HG03095 (cell line): ENCODE measurements around the gene TMEM63B.
"Not testable (repeated sequence)": the region's sequence is repeated elsewhere in the genome, so short reads cannot be mapped to it uniquely, and the experiment has no call there.

ENCODE experiments used
- ATAC-seq: cut with Tn5 transposase; IDR thresholded peaks from one replicate; pipeline ENCODE4 v1.9.1; 2021; ENCODE audit warnings: moderate library complexity; ENCODE audit not compliant: unreplicated experiment

The TMEM63B gene

GRCh38 chr6:44169154-44169553, 41.8 kb downstream of the TMEM63B start:
- no peak for ATAC-seq

DNA sequence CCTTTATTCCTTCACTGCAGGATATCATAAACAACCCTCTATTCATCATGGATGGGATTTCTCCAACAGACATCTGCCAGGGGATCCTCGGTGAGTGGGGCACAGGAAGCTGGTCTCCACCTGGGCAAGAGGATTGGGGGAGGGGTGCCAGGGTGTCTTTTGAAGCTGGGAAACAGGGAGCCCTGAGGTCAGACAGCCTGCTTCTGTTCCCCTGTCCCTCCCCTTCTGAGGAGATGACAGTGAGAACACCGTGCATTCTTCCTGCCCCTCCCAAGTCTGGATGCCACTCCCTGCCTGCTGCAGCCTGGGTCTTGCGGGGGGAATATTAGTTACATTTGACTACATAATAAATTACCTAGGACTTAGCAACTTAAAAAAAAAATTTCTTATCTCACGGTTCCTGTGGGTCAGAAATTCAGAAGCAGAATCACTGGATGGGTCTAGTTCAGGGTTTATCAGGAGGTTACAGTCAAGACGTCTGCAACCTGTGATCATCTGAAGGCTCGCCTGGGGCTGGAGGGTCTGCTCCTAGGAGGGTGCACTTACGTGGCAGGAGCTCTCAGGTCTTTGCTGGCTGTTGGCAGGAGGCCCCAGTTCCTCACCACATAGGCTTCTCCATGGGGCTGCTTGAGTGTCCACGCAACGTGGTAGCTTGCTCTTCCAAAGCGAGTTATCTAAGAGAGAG, 42.7 kb downstream of the TMEM63B start:
- ATAC-seq = no peak

- ATAC-seq = no peak
Measured at GRCh38 chr6:44171899-44172546, 44.7 kb downstream of the TMEM63B start.

DNA sequence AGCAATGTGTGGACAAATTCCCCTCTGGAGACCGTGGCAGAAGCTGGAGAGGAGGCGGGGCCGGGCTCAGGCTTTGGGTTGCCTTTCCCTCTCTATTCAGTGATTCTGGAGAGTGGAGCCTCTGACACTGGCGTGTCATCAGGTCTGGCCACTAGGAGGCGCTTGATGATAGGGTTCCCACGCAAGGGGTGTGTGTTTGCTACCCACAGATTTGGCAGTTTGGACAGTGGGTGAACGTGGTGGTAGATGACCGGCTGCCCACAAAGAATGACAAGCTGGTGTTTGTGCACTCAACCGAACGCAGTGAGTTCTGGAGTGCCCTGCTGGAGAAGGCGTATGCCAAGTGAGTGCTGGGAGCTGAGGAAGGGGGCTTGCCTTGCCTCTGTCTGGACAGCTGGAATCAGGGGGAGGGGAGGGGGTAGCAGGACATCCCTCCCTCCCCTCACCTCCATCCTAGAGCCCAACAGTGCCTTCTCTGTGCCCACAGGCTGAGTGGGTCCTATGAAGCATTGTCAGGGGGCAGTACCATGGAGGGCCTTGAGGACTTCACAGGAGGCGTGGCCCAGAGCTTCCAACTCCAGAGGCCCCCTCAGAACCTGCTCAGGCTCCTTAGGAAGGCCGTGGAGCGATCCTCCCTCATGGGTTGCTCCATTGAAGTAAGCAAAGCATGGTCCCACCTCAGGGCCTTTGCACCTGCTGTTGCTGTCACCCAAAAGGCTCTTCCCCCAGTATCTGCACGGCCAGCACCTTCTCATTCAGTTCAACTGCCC, 45.6 kb downstream of the TMEM63B start:
- peak; percentile 48 for ATAC-seq

- no peak for ATAC-seq
Measured at GRCh38 chr6:44176130-44176761, 48.9 kb downstream of the TMEM63B start.

DNA sequence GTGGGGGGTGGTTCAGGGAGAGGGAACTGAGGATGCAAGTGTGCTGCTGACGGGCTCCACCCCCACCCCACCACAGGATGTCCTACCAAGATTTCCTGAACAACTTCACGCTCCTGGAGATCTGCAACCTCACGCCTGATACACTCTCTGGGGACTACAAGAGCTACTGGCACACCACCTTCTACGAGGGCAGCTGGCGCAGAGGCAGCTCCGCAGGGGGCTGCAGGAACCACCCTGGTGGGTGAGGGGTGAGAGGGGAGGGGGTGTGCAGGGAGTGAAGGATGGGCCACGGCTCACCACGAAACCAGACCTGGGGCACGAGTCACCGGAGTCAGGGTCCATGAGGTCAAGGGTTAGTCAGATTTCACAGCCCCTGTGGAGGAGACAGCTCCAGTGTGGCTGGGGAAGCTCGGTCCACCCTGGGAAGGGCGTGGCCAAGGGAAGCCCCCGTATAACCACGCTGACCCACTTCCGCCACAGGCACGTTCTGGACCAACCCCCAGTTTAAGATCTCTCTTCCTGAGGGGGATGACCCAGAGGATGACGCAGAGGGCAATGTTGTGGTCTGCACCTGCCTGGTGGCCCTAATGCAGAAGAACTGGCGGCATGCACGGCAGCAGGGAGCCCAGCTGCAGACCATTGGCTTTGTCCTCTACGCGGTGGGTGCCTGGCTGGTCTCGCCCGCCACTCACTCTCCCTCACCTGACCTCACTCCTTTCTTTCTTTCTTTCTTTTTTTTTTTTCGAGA, 49.6 kb downstream of the TMEM63B start:
- ATAC-seq = peak; percentile 54

DNA sequence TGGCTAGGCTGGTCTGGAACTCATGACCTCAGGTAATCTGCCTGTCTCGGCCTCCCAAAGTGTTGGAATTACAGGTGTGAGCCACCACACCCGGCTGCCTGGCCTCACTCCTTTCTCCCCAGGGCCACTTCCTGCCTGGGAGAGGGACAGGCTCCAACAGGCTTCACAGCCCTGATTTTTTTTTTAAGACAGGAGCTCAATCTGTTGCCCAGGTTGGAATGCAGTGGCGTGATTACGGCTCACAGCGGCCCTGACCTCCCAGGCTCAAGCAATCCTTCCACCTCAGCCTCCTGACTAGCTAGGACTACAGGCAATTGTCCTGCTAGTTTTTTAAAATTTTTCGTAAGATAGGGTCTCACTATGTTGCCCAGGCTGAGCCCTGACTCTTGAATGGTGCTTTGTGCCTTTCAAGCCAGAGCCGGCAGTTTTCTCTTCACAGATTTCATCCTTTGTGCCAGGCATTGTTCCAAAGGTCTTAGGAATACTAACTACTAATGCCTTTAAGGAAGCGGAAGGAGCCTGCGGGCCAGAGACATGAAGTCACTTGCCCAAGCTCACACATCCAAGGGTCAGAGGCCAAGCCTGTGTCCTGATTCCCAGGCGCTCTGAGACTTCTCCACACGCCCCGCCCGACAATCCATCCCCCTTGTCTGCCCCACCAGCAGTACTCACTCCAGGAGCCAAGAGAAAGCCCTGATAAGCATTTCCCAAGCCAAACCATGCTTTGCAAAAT, 50.5 kb downstream of the TMEM63B start:
- no peak for ATAC-seq

- ATAC-seq = no peak
Measured at GRCh38 chr6:44178424-44179071, 51.2 kb downstream of the TMEM63B start.

GRCh38 chr6:44179072-44179536, 51.8 kb downstream of the TMEM63B start:
- no peak for ATAC-seq

DNA sequence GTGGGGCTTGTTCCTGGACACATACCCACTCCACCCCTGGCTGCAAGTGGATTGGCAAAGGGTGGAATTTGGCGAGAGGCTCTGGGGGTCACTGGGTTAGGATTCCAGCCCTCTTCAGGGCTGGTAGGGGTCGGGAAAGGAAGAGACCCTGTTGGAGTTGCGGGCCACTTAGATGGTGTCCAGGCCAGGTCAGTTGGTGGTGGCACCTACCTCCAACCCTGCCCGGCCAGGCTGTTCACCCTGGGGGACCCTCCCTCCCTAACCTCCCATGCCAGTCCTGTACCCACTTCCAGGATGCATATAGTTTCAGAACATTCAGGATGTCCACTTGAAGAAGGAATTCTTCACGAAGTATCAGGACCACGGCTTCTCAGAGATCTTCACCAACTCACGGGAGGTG, 52.3 kb downstream of the TMEM63B start:
- ATAC-seq = no peak

DNA sequence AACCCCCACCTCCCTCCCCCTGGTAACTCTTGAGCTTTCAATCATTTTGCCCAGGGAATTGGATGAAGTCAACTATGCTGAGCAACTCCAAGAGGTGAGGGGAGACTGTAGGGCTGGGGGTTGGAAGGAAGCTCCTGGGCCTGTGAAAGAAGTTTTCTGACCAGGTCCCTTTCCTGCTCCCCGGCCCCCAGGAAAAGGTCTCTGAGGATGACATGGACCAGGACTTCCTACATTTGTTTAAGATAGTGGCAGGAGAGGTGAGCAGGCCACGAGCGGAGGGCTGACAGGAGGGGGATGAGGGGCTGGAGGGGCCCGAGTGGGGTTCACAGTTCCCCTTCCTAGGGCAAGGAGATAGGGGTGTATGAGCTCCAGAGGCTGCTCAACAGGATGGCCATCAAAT, 53.1 kb downstream of the TMEM63B start:
- ATAC-seq = no peak

GRCh38 chr6:44180886-44181285, 53.5 kb downstream of the TMEM63B start:
- no peak for ATAC-seq

DNA sequence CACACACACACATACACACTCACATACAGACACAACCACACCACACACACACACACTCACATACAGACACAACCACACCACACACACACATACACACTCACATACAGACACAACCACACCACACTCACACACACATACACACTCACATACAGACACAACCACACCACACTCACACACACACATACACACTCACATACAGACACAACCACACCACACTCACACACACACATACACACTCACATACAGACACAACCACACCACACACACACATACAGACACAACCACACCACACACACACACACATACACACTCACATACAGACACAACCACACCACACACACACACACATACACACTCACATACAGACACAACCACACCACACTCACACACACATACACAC, 54.4 kb downstream of the TMEM63B start:
- ATAC-seq = not testable (repeated sequence)

DNA sequence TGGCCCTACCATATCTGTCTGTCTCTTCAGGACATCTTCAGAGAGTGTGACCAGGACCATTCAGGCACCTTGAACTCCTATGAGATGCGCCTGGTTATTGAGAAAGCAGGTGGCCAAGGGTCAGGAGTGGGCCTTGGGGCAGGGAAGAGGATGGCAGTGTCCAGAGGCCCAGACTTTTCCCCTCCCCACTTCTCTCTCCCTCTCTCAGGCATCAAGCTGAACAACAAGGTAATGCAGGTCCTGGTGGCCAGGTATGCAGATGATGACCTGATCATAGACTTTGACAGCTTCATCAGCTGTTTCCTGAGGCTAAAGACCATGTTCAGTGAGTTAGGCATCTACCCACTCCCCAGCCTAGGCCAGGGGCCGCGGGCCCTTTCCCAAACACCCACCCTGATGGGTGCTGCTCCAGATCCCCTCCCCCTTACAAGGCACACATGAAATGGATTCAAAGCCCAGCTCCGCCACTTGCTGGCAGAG, 55.6 kb downstream of the TMEM63B start:
- no peak for ATAC-seq

- ATAC-seq = no peak
Measured at GRCh38 chr6:44183783-44184182, 56.4 kb downstream of the TMEM63B start.

DNA sequence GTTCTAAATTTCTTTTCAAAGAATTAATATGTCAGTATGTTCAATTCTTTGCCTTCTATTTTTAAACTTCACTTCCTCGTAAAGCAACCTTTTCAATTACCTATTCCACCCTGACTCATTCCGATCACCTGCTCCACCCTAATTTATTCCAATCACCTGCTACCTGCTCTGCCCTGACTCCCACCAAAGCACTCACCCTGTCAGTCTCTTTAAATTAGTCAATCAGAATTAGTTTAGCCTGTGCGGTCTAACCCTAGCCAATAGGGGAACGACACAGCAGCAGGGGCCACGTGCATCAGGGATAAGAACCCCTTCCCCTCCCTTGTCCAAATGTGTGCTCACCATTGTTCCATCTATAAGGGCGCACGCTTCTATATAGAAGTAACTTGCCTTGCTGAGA, 58.0 kb downstream of the TMEM63B start:
- not testable (repeated sequence) for ATAC-seq

DNA sequence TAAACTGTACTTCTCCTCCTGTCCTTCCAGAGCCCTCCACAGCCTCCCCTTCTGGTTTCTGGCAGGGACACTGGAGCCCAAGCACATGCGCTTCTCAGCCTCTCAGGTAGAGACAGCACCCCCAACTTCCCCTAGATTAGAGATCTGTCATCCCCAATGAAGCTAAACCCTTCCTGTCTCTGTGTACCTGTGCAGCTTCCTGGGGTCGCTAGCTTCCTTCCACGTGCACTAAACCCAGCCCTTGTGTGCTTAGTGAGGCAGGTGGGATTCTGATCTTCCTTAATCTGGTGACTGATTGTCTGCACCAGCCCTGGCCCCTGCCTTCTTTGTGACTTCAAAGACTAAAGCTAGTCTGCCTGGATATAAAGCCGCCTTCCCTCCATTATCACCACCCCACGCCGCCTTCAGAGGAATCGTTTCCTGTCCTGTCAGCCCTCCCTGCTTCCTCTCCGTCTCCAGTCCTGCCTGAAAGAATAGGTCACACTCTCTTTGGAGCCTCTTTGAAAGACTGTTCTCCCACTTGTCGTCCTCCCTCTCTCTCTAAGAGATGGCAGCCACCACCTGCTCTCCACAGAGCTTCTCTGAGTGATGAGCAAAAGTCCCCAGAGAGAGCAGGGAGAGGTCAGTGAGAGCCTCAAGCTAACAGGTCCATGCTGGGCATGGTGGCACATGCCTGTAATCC, 58.7 kb downstream of the TMEM63B start:
- no peak for ATAC-seq

DNA sequence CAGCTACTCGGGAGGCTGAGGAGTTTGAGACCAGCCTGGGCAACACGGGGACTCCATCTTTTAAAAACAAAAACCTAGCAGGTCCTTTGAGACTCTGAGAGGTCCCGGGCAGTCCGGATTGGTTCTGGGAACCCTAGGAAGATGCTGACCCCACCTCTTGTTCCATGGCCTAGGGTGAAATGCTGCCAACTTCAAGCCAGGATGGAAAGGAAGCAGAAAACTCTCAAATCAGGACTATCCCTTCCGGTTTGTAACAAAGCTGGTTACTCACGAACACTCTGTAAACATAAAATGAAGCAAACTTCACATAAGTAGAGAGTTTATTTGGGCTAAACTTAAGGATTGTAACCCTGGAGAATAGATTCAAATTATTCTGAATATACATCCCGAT, 59.3 kb downstream of the TMEM63B start:
- ATAC-seq = no peak

DNA sequence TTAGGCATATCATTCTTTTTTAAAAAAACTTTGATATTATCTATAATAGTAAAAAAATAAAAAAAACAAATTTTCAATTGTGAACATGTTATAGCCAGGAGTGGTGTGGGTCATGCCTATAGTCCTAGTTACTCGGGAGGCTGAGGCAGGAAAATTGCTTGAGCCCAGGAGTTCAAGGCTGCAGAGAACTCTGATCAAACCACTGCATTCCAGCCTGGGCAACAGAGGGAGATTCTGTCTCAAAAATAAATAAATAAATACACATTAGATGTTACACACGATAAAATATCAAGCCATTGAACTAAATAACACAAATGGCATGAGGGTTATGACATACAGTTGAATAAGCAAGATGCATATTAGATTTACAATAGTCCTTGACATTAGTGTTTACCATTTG, 61.5 kb downstream of the TMEM63B start:
- ATAC-seq = no peak
